ENCODE measurements around the gene YARS2. TPM values are rescaled to one million over a fixed set of nuclear protein-coding genes. Genes with fewer than 3 reads are reported as not detected.

Gene YARS2
- total RNA-seq, 2 donors from 2014 or later, result 34.1 to 72.7 TPM

DNA sequence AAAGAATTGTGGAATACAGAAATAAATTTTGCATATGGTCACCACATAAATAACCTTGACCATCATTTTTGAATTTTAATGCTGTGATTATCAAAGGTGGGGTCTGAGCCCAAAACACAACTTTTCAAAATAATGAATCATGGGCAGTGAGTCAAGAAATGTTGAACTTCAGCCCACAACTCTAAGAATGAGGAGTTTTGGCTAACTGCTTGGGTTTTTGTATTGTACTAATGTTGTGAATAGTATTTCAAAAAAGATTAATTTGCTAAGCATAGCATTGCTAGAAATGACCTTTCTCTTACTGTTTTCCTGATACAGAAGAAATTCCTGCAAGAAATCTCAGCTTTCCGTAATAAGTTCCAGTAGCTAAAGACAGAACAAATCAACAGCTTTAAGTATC is 24.4 kb upstream of the YARS2 start:
- no peaks in the 10 kb centered on the region for H3K27me3 Mint-ChIP-seq (ENCODE audit: insufficient read depth)
- no peak overlapping the region for H3K27ac ChIP-seq (ENCODE audit: low read depth, low read length)
- no peaks in the 10 kb centered on the region for H3K36me3 ChIP-seq (ENCODE audit: control insufficient read depth, insufficient read depth, low read length)
- H3K9me3 ChIP-seq (ENCODE audit: control insufficient read depth, low read length), result no peaks in the 10 kb centered on the region
- H3K4me3 ChIP-seq (ENCODE audit: low read length), result no peak overlapping the region
- no peaks in the 10 kb centered on the region for H3K4me1 ChIP-seq (ENCODE audit: control insufficient read depth, insufficient read depth, low read length)
- H3K4me3 Mint-ChIP-seq, result no peak overlapping the region
- H3K9me3 Mint-ChIP-seq, result no peaks in the 10 kb centered on the region
- WGBS, 2 experiments (ENCODE audit: insufficient coverage in 1 of 2, insufficient read length in 1 of 2), result 100% methylated on average over 1 of the region's 1 CpG
- peaks cover 15% of the 10 kb centered on the region for H3K4me1 Mint-ChIP-seq
- H3K27me3 ChIP-seq (ENCODE audit: control insufficient read depth, insufficient read depth, low read length, poor library complexity, severe bottlenecking), result no peaks in the 10 kb centered on the region
- no peak for DNase-seq
- TF ChIP-seq, protein P1, sequence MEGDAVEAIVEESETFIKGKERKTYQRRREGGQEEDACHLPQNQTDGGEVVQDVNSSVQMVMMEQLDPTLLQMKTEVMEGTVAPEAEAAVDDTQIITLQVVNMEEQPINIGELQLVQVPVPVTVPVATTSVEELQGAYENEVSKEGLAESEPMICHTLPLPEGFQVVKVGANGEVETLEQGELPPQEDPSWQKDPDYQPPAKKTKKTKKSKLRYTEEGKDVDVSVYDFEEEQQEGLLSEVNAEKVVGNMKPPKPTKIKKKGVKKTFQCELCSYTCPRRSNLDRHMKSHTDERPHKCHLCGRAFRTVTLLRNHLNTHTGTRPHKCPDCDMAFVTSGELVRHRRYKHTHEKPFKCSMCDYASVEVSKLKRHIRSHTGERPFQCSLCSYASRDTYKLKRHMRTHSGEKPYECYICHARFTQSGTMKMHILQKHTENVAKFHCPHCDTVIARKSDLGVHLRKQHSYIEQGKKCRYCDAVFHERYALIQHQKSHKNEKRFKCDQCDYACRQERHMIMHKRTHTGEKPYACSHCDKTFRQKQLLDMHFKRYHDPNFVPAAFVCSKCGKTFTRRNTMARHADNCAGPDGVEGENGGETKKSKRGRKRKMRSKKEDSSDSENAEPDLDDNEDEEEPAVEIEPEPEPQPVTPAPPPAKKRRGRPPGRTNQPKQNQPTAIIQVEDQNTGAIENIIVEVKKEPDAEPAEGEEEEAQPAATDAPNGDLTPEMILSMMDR (conservative IDR thresholded peaks at IDR 0.05), result no peak
- no peak overlapping the region for H3K9ac ChIP-seq (ENCODE audit: extremely low read depth, low read length, poor library complexity, severe bottlenecking)
- H3K36me3 Mint-ChIP-seq (ENCODE audit: low read depth), result no peaks in the 10 kb centered on the region
- no peak overlapping the region for H3K27ac Mint-ChIP-seq

DNA sequence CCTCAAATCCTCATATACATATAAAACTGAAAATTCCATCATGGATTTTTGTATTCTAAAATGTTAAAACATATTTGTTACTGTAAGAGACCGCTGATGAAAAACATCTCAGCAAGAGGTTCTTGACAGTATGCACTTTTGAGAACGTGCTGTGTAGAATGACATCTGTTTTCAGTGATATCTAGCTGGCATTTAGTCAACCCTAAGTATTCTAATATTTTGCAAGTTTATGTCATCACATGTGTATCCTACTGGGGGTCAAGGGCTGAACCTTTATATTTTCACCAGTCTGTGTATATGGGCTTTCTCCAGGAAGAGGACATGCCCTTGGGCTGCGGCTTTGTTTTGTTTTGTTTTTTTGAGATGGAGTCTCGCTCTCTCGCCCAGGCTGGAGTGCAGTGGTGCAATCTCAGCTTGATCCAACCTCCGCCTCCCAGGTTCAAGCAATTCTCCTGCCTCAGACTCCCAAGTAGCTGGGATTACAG is 22.0 kb upstream of the YARS2 start:
- DNase-seq, result no peak
- Histone ChIP-seq H3K4me3 (ENCODE audit: low read length) (no peak overlapping the region), H3K27ac (ENCODE audit: low read depth, low read length) (no peak overlapping the region), H3K9ac (ENCODE audit: extremely low read depth, low read length, poor library complexity, severe bottlenecking) (no peak overlapping the region), H3K27me3 (ENCODE audit: control insufficient read depth, insufficient read depth, low read length, poor library complexity, severe bottlenecking) (no peaks in the 10 kb centered on the region), H3K36me3 (ENCODE audit: control insufficient read depth, insufficient read depth, low read length) (no peaks in the 10 kb centered on the region), H3K9me3 (ENCODE audit: control insufficient read depth, low read length) (no peaks in the 10 kb centered on the region), H3K4me1 (ENCODE audit: control insufficient read depth, insufficient read depth, low read length) (no peaks in the 10 kb centered on the region)
- Mint-ChIP-seq H3K9me3 (no peaks in the 10 kb centered on the region), H3K4me1 (peaks cover 15% of the 10 kb centered on the region), H3K36me3 (ENCODE audit: low read depth) (no peaks in the 10 kb centered on the region), H3K4me3 (no peak overlapping the region), H3K27ac (no peak overlapping the region), H3K27me3 (ENCODE audit: insufficient read depth) (no peaks in the 10 kb centered on the region)
- TF ChIP-seq, protein P1 (conservative IDR thresholded peaks at IDR 0.05), result no peak
- 91 to 92% methylated on average over 6 of the region's 6 CpGs for WGBS, 2 experiments (ENCODE audit: insufficient coverage in 1 of 2, insufficient read length in 1 of 2)

DNA sequence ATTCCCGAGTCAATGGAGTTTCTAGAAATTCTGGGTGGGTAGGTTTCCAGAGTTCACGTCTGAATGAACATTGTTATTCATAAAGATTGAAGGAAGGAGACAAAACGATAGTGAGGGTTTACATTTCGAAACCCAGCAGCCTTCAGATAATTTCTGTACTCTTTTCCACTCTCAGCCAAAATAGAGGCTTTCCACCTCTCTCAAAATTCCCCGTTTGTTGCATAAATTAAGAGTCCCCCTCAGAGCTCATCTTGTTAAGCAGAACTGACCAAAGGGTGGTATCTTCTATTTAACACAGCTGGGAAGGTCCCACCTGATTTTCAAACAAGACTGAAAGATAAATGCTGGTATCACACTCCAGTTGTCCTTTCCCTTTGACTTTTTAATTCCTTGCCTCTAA is 21.5 kb upstream of the YARS2 start:
- Histone ChIP-seq H3K27ac (ENCODE audit: low read depth, low read length) (no peak overlapping the region), H3K27me3 (ENCODE audit: control insufficient read depth, insufficient read depth, low read length, poor library complexity, severe bottlenecking) (no peaks in the 10 kb centered on the region), H3K9ac (ENCODE audit: extremely low read depth, low read length, poor library complexity, severe bottlenecking) (no peak overlapping the region), H3K36me3 (ENCODE audit: control insufficient read depth, insufficient read depth, low read length) (no peaks in the 10 kb centered on the region), H3K9me3 (ENCODE audit: control insufficient read depth, low read length) (no peaks in the 10 kb centered on the region), H3K4me1 (ENCODE audit: control insufficient read depth, insufficient read depth, low read length) (no peaks in the 10 kb centered on the region), H3K4me3 (ENCODE audit: low read length) (no peak overlapping the region)
- H3K4me1 Mint-ChIP-seq, result peaks cover 15% of the 10 kb centered on the region
- TF ChIP-seq, protein P1 (conservative IDR thresholded peaks at IDR 0.05), result no peak
- H3K27me3 Mint-ChIP-seq (ENCODE audit: insufficient read depth), result no peaks in the 10 kb centered on the region
- DNase-seq, result no peak
- H3K27ac Mint-ChIP-seq, result no peak overlapping the region
- H3K4me3 Mint-ChIP-seq, result no peak overlapping the region
- H3K9me3 Mint-ChIP-seq, result no peaks in the 10 kb centered on the region
- H3K36me3 Mint-ChIP-seq (ENCODE audit: low read depth), result no peaks in the 10 kb centered on the region
- WGBS, 2 experiments (ENCODE audit: insufficient coverage in 1 of 2, insufficient read length in 1 of 2), result 80 to 91% methylated on average over 4 to 5 of the region's 5 CpGs
